OCI-LY3 (cell line): Measurements from ENCODE around the gene LILRB3.
"Not testable (repeated sequence)": the region's sequence is repeated elsewhere in the genome, so short reads cannot be mapped to it uniquely, and the experiment has no call there.

ENCODE experiments used
- H2AFZ ChIP-seq: fragments of 200-600, 300-600 bp; shearing (Covaris generic); 2 replicates; pipeline ENCODE4 v1.6.0; 2014; ENCODE audit warnings: antibody characterized with exemption, low read depth, low read length
- H3K27ac ChIP-seq: fragments of 200-600, 300-600 bp; sonication (generic); 2 replicates; pipeline ENCODE4 v1.5.1; 2014; ENCODE audit warnings: mild to moderate bottlenecking, low read length, moderate library complexity, mixed read lengths
- H3K27me3 ChIP-seq: fragments of 200-600, 300-600 bp; sonication (generic); 2 replicates; pipeline ENCODE4 v1.6.1; 2014; ENCODE audit warnings: low read depth, low read length, mixed read lengths
- H3K36me3 ChIP-seq: fragments of 200-600, 300-600 bp; sonication (generic); replicated peaks from 2 replicates; pipeline ENCODE3; 2014; ENCODE audit warnings: low read depth, low read length, mixed read lengths
- H3K4me1 ChIP-seq: fragments of 300-600, 200-600 bp; sonication (generic); 2 replicates; pipeline ENCODE4 v1.6.1; 2014; ENCODE audit warnings: low read length, mixed read lengths
- H3K4me2 ChIP-seq: fragments of 200-600, 300-600 bp; sonication (generic); 2 replicates; pipeline ENCODE4 v1.6.1; 2014; ENCODE audit warnings: low read length, mixed read lengths
- H3K4me3 ChIP-seq: fragments of 300-600, 200-600 bp; sonication (generic); 2 replicates; pipeline ENCODE4 v1.5.1; 2014; ENCODE audit warnings: antibody characterized with exemption, mild to moderate bottlenecking, low read length, moderate library complexity
- H3K79me2 ChIP-seq: fragments of 300-600, 200-600 bp; shearing (Covaris generic); 2 replicates; pipeline ENCODE4 v1.6.1; 2014; ENCODE audit warnings: mild to moderate bottlenecking, low read length, mixed read lengths
- H3K9ac ChIP-seq: fragments of 300-600, 200-600 bp; shearing (Covaris generic); 2 replicates; pipeline ENCODE4 v1.6.0; 2014; ENCODE audit warnings: mild to moderate bottlenecking, low read length, moderate library complexity
- H3K9me3 ChIP-seq: fragments of 200-600, 300-600 bp; shearing (Covaris generic); 2 replicates; pipeline ENCODE4 v1.6.1; 2014; ENCODE audit warnings: low read length, mixed read lengths; ENCODE audit not compliant: insufficient read depth
- H4K20me1 ChIP-seq: fragments of 200-600, 300-600 bp; sonication (generic); 2 replicates; pipeline ENCODE4 v1.6.1; 2016; ENCODE audit warnings: low read length, mixed read lengths; ENCODE audit not compliant: insufficient read depth
- CTCF ChIP-seq: fragments of 200-600, 300-600 bp; sonication (generic); IDR thresholded peaks from 2 replicates; pipeline ENCODE4 v1.5.1; 2014; ENCODE audit warnings: antibody characterized with exemption, low read length, low read depth
- EZH2phosphoT487 ChIP-seq: fragments of 200-600 bp; shearing (Covaris generic); IDR thresholded peaks from 2 replicates; pipeline ENCODE4 v1.6.1; 2018; ENCODE audit warnings: antibody characterized with exemption, mixed run types, low read depth

The LILRB3 gene

DNA sequence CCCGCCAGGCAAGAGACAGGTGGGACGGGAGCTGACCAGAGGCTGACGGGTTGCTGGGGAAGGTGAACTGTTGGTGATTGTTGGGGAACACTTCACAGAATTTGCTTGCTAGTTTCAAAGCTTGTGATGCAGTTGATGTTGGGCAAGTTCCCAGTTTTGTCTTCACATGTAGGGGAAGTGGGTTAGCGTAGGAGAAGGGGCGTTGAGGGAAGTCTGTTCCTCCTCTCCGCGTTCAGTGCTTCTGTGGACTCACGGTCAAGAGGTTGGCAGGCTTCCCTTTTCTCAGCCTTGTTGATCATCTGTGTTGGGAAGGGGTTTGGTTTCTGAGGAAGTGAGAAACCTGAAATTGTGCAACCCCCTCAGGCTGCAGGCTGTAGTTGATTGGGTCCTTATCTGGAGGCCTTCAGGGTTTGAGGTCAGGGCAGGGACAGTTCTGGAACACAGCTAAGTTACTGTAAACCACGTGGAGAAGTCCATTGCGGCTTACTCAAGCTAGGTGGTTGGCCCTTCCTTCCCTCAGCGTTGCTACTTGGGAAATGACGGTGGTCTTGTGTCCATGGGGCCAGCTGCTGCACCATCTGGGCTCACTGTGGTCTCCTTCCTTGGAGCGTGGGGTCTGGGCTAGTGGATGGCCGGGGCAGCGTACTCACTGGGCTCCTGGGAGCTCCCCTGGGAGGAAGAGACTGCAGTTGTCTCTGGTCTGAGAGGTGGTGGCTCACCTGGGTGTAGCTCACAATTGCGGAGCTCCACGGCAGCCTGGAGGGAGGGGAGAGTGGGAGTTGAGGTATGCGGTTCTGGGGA, 14.6 kb downstream of the LILRB3 start:
- peaks cover 51% of the 10 kb centered on the region for H3K79me2 ChIP-seq
- H3K27ac ChIP-seq, result peak overlapping the region; percentile 73

DNA sequence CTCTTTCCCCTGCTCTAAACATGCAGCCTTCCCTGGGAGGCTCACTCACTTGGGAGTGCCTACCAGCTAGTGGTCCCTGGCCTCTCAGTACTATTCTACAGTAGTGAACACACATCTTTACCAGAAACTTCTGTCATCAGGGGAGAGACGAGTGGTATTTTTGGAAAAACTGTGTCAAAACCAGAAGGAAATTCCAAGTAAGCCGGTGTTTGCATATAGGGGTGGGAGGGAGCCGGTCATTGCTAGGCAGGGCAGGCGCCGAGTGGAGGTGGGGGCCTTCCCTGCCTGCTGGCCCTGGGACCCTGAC, 15.2 kb downstream of the LILRB3 start:
- Histone ChIP-seq H3K4me3 (peak overlapping the region; percentile 28; the same call in 1 of the 2 replicates), H3K36me3 (peaks cover 71% of the 10 kb centered on the region), H2AFZ (no peak overlapping the region), H3K79me2 (peaks cover 56% of the 10 kb centered on the region), H3K9ac (peak overlapping the region; percentile 33; the same call in 1 of the 2 replicates), H3K27ac (peak overlapping the region; percentile 73), H3K9me3 (no peaks in the 10 kb centered on the region), H3K27me3 (no peaks in the 10 kb centered on the region), H3K4me2 (peak overlapping the region; percentile 54), H3K4me1 (peaks cover 62% of the 10 kb centered on the region), H4K20me1 (peaks cover 86% of the 10 kb centered on the region)
- TF ChIP-seq EZH2phosphoT487 (no peak), CTCF (no peak)

More for the DNA sequence above, 14.6 kb downstream of the LILRB3 start:
- Histone ChIP-seq H3K27me3 (no peaks in the 10 kb centered on the region), H4K20me1 (peaks cover 80% of the 10 kb centered on the region), H3K4me2 (peak overlapping the region; percentile 54), H3K4me1 (peaks cover 56% of the 10 kb centered on the region), H3K9me3 (no peaks in the 10 kb centered on the region), H3K4me3 (peak overlapping the region; percentile 28; the same call in 1 of the 2 replicates), H2AFZ (no peak overlapping the region), H3K9ac (peak overlapping the region; percentile 33; the same call in 1 of the 2 replicates), H3K36me3 (peaks cover 68% of the 10 kb centered on the region)
- TF ChIP-seq CTCF, result no peak
- no peak for TF ChIP-seq EZH2phosphoT487

DNA sequence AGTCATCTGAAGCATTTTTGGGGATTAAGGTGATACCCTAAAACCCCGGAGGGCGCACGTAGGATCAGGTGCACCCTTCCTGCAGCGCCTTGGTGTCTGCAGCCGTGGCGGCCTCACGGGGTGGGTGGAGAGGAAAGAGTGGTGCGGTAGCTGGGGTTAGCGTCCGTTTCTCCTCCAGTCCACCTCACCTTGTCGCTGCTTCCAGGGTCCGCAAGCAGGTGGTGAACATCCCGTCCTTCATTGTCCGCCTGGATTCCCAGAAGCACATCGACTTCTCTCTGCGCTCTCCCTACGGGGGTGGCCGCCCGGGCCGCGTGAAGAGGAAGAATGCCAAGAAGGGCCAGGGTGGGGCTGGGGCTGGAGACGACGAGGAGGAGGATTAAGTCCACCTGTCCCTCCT, 15.6 kb downstream of the LILRB3 start:
- not testable (repeated sequence) for H3K4me3 ChIP-seq, H2AFZ ChIP-seq, H3K9ac ChIP-seq, H3K9me3 ChIP-seq, H3K27me3 ChIP-seq
- H4K20me1 ChIP-seq, result peaks cover 90% of the 10 kb centered on the region
- peaks cover 75% of the 10 kb centered on the region for H3K36me3 ChIP-seq
- H3K79me2 ChIP-seq, result peaks cover 61% of the 10 kb centered on the region
- H3K27ac ChIP-seq, result peak overlapping the region; percentile 73; the same call in 1 of the 2 replicates
- peak overlapping the region; percentile 54 for H3K4me2 ChIP-seq
- peaks cover 66% of the 10 kb centered on the region for H3K4me1 ChIP-seq

- H3K79me2 ChIP-seq, result peaks cover 64% of the 10 kb centered on the region
- H3K4me1 ChIP-seq, result peaks cover 70% of the 10 kb centered on the region
Measured at GRCh38 chr19:54206831-54207177, 16.0 kb downstream of the LILRB3 start.

More at GRCh38 chr19:54206831-54207177, 16.0 kb downstream of the LILRB3 start:
- Histone ChIP-seq H3K9me3 (no peaks in the 10 kb centered on the region), H3K4me3 (no peak overlapping the region), H4K20me1 (peaks cover 94% of the 10 kb centered on the region), H3K9ac (no peak overlapping the region), H3K4me2 (peak overlapping the region; percentile 54), H3K27ac (no peak overlapping the region), H3K27me3 (no peaks in the 10 kb centered on the region), H3K36me3 (peaks cover 79% of the 10 kb centered on the region), H2AFZ (no peak overlapping the region)
- TF ChIP-seq EZH2phosphoT487, result no peak
- TF ChIP-seq CTCF, result no peak
